ENCODE measurements around the gene TEAD4.

The TEAD4 gene

DNA sequence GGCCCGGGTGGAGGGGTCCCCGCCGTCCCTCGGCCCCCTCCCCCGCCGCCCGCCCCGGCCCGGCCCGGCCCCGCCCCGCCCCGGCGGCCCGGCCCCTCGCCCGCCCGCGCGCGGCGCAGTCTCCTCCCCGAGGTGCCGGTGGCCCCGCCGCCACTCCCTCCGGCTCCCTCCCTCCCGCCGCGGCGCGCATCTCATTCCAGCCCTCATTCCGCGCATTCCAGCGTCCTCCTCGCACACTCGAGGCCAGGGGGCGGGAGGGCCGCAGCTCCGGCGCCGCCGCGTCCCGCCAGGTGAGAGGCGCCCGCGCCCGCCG lies at the start of gene TEAD4:
Gene TEAD4 (plus strand): TSS at position 206 of the 313 bp plus-strand sequence.
- H3K4me2 ChIP-seq (ENCODE audit: insufficient read depth, low read length): no peak within 1 kb of the TSS
- no peak within 1 kb of the TSS for H3K4me3 ChIP-seq (ENCODE audit: low read depth in 1 of 2, low read length in 2 of 2)
- DNase-seq (no peak), ATAC-seq (ENCODE audit: insufficient read depth, low read depth) (no peak)
- H3K4me1 ChIP-seq (ENCODE audit: insufficient read depth, low read length): no peaks in the 10 kb centered on the region
- no peaks in the 10 kb centered on the region for H3K36me3 ChIP-seq (ENCODE audit: insufficient read depth, low read length)
- H3K79me2 ChIP-seq (ENCODE audit: insufficient read depth, low read length): no peaks in the 10 kb centered on the region
- no peak within 1 kb of the TSS for H3K27ac ChIP-seq (ENCODE audit: low read length)
- peaks cover 27% of the 10 kb centered on the region for H3K27me3 ChIP-seq (ENCODE audit: insufficient read depth, low read length, poor library complexity)
- H4K20me1 ChIP-seq (ENCODE audit: insufficient read depth, low read length): no peaks in the 10 kb centered on the region
- no peak for TF ChIP-seq EZH2 (IDR thresholded peaks at IDR 0.05; ENCODE audit: borderline replicate concordance, low read depth, low read length, severe bottlenecking)
- TF ChIP-seq CTCF (IDR thresholded peaks at IDR 0.05; ENCODE audit: borderline replicate concordance, extremely low read depth, low read length, poor library complexity, severe bottlenecking): no peak
- H3K9me3 ChIP-seq (ENCODE audit: insufficient read depth, low read length, severe bottlenecking): no peaks in the 10 kb centered on the region
- no peak within 1 kb of the TSS for H2AFZ ChIP-seq (ENCODE audit: low read depth, low read length)
- H3K9ac ChIP-seq (ENCODE audit: low read depth, low read length): no peak within 1 kb of the TSS

- H2AFZ ChIP-seq (ENCODE audit: low read depth, low read length): no peak overlapping the region
- H3K36me3 ChIP-seq (ENCODE audit: insufficient read depth, low read length): peaks cover 20% of the 10 kb centered on the region
- DNase-seq: no peak
- H3K9me3 ChIP-seq (ENCODE audit: insufficient read depth, low read length, severe bottlenecking): no peaks in the 10 kb centered on the region
- no peak for TF ChIP-seq CTCF (IDR thresholded peaks at IDR 0.05; ENCODE audit: borderline replicate concordance, extremely low read depth, low read length, poor library complexity, severe bottlenecking)
- no peak for TF ChIP-seq EZH2 (IDR thresholded peaks at IDR 0.05; ENCODE audit: borderline replicate concordance, low read depth, low read length, severe bottlenecking)
- no peak overlapping the region for H3K4me3 ChIP-seq (ENCODE audit: low read depth in 1 of 2, low read length in 2 of 2)
- H3K79me2 ChIP-seq (ENCODE audit: insufficient read depth, low read length): no peaks in the 10 kb centered on the region; the same call in 1 of the 2 replicates
- no peak overlapping the region for H3K4me2 ChIP-seq (ENCODE audit: insufficient read depth, low read length)
- no peaks in the 10 kb centered on the region for H3K4me1 ChIP-seq (ENCODE audit: insufficient read depth, low read length)
- H4K20me1 ChIP-seq (ENCODE audit: insufficient read depth, low read length): no peaks in the 10 kb centered on the region; the same call in 1 of the 2 replicates
- no peaks in the 10 kb centered on the region for H3K27me3 ChIP-seq (ENCODE audit: insufficient read depth, low read length, poor library complexity)
- no peak overlapping the region for H3K27ac ChIP-seq (ENCODE audit: low read length)
- H3K9ac ChIP-seq (ENCODE audit: low read depth, low read length): no peak overlapping the region
- no peak for ATAC-seq (ENCODE audit: insufficient read depth, low read depth)
These were observed 47.0 kb upstream of the TEAD4 start for GRCh38 chr12:2912216-2912575.

DNA sequence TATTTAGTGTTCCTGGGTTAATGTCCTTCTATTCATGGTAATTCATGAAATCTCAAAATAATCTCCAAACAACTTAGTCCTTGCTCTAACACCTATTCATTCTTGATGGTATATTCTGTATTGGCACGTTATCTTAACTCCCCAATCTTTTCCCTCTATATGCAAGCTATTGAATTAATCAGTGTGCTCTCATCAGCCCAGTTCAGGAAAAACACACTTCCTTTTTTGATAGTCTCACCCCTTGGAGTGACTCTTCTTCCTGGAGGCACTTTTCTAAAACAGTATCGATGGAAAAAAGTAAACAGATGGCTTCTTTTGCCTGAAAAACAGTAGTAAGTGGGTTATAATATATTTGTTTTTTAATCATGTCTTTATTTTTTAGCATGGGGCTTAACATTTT lies 39.9 kb upstream of the TEAD4 start:
- Histone ChIP-seq H3K27me3 (ENCODE audit: insufficient read depth, low read length, poor library complexity) (no peaks in the 10 kb centered on the region), H3K36me3 (ENCODE audit: insufficient read depth, low read length) (peaks cover 37% of the 10 kb centered on the region), H4K20me1 (ENCODE audit: insufficient read depth, low read length) (no peaks in the 10 kb centered on the region), H3K4me2 (ENCODE audit: insufficient read depth, low read length) (no peak overlapping the region), H3K4me3 (ENCODE audit: low read depth in 1 of 2, low read length in 2 of 2) (no peak overlapping the region), H3K4me1 (ENCODE audit: insufficient read depth, low read length) (no peaks in the 10 kb centered on the region), H3K9ac (ENCODE audit: low read depth, low read length) (no peak overlapping the region), H3K9me3 (ENCODE audit: insufficient read depth, low read length, severe bottlenecking) (no peaks in the 10 kb centered on the region), H2AFZ (ENCODE audit: low read depth, low read length) (no peak overlapping the region), H3K27ac (ENCODE audit: low read length) (no peak overlapping the region), H3K79me2 (ENCODE audit: insufficient read depth, low read length) (no peaks in the 10 kb centered on the region)
- DNase-seq (no peak), ATAC-seq (ENCODE audit: insufficient read depth, low read depth) (no peak)
- no peak for TF ChIP-seq CTCF (IDR thresholded peaks at IDR 0.05; ENCODE audit: borderline replicate concordance, extremely low read depth, low read length, poor library complexity, severe bottlenecking)
- no peak for TF ChIP-seq EZH2 (IDR thresholded peaks at IDR 0.05; ENCODE audit: borderline replicate concordance, low read depth, low read length, severe bottlenecking)

GRCh38 chr12:2922329-2922728 lies 36.9 kb upstream of the TEAD4 start:
- TF ChIP-seq CTCF (IDR thresholded peaks at IDR 0.05; ENCODE audit: borderline replicate concordance, extremely low read depth, low read length, poor library complexity, severe bottlenecking) (no peak), EZH2 (IDR thresholded peaks at IDR 0.05; ENCODE audit: borderline replicate concordance, low read depth, low read length, severe bottlenecking) (no peak)
- H2AFZ ChIP-seq (ENCODE audit: low read depth, low read length): no peak overlapping the region
- peaks cover 39% of the 10 kb centered on the region for H3K36me3 ChIP-seq (ENCODE audit: insufficient read depth, low read length)
- no peaks in the 10 kb centered on the region for H3K4me1 ChIP-seq (ENCODE audit: insufficient read depth, low read length)
- no peaks in the 10 kb centered on the region for H3K27me3 ChIP-seq (ENCODE audit: insufficient read depth, low read length, poor library complexity)
- H3K4me2 ChIP-seq (ENCODE audit: insufficient read depth, low read length): no peak overlapping the region
- no peaks in the 10 kb centered on the region for H4K20me1 ChIP-seq (ENCODE audit: insufficient read depth, low read length)
- no peak overlapping the region for H3K9ac ChIP-seq (ENCODE audit: low read depth, low read length)
- no peak overlapping the region for H3K27ac ChIP-seq (ENCODE audit: low read length)
- no peaks in the 10 kb centered on the region for H3K79me2 ChIP-seq (ENCODE audit: insufficient read depth, low read length)
- DNase-seq: no peak
- H3K4me3 ChIP-seq (ENCODE audit: low read depth in 1 of 2, low read length in 2 of 2): no peak overlapping the region
- no peaks in the 10 kb centered on the region for H3K9me3 ChIP-seq (ENCODE audit: insufficient read depth, low read length, severe bottlenecking)
- ATAC-seq (ENCODE audit: insufficient read depth, low read depth): no peak
